ENCODE results near the gene SYPL1. TPM values are rescaled to one million over a fixed set of nuclear protein-coding genes. Genes with fewer than 3 reads are reported as not detected.
A peak's percentile ranks its signal among the peaks of the same experiment; 100 is the strongest.

Gene SYPL1
- total RNA-seq, 3 donors from 2014 or later: 73.8 to 109 (median 80.8) TPM

GRCh38 chr7:106050746-106051117, 61.4 kb downstream of the SYPL1 start:
- intact Hi-C loops (cut with DNase I, micrococcal nuclease): no loop called here
- no peak for TF ChIP-seq CTCF (IDR thresholded peaks at IDR 0.05)
- Histone ChIP-seq H3K9me3 (no peaks in the 10 kb centered on the region), H3K4me1 (ENCODE audit: low read depth) (no peaks in the 10 kb centered on the region), H3K4me3 (no peak overlapping the region), H3K36me3 (ENCODE audit: low read depth) (no peaks in the 10 kb centered on the region)
- peak; percentile 21 for ATAC-seq
- DNase-seq: no peak

GRCh38 chr7:106050002-106050745, 61.9 kb downstream of the SYPL1 start:
- ATAC-seq (peak; percentile 45), DNase-seq (no peak)
- no peaks in the 10 kb centered on the region for H3K36me3 ChIP-seq (ENCODE audit: low read depth)
- H3K4me3 ChIP-seq: no peak overlapping the region
- H3K9me3 ChIP-seq: no peaks in the 10 kb centered on the region
- intact Hi-C loops (cut with DNase I, micrococcal nuclease): no loop called here
- no peaks in the 10 kb centered on the region for H3K4me1 ChIP-seq (ENCODE audit: low read depth)
- no peak for TF ChIP-seq CTCF (IDR thresholded peaks at IDR 0.05)

GRCh38 chr7:106049139-106049752, 62.9 kb downstream of the SYPL1 start:
- no peak for TF ChIP-seq CTCF (IDR thresholded peaks at IDR 0.05)
- no peak for ATAC-seq
- DNase-seq: no peak
- no peaks in the 10 kb centered on the region for H3K9me3 ChIP-seq
- intact Hi-C loops (cut with DNase I, micrococcal nuclease): loop anchor here (10.0 kb wide), 2 partner anchors 284 to 394 kb away; no protein-coding TSS in a partner anchor
- H3K36me3 ChIP-seq (ENCODE audit: low read depth): no peaks in the 10 kb centered on the region
- no peak overlapping the region for H3K4me3 ChIP-seq
- no peaks in the 10 kb centered on the region for H3K4me1 ChIP-seq (ENCODE audit: low read depth)

DNA sequence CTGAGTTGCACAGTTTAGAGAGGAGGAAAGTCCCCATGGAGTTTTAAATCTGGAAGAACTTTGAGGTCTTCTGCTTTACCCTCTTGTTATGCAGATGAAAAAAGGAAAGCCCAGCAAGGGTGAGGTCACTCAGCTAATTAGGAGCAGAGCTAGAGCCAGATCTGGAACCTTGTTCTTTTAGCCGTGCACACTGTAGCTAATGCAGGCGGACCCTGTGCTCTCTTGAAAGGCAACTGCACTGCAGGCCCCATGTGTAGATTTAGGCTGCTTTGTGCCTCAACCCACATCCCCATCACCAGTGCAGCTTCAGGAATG, 63.4 kb downstream of the SYPL1 start:
- intact Hi-C loops (cut with DNase I, micrococcal nuclease): loop anchor here (10.0 kb wide), 2 partner anchors 284 to 394 kb away; no protein-coding TSS in a partner anchor
- no peak for TF ChIP-seq CTCF (IDR thresholded peaks at IDR 0.05)

GRCh38 chr7:106047818-106048705, 64.0 kb downstream of the SYPL1 start:
- intact Hi-C loops (cut with DNase I, micrococcal nuclease): loop anchor here (10.0 kb wide), 2 partner anchors 283 to 393 kb away; no protein-coding TSS in a partner anchor
- no peak for ATAC-seq

More for the DNA sequence above, 63.4 kb downstream of the SYPL1 start:
- DNase-seq (no peak), ATAC-seq (no peak)
- Histone ChIP-seq H3K4me1 (ENCODE audit: low read depth) (no peaks in the 10 kb centered on the region), H3K36me3 (ENCODE audit: low read depth) (no peaks in the 10 kb centered on the region), H3K9me3 (no peaks in the 10 kb centered on the region), H3K4me3 (no peak overlapping the region)

More at GRCh38 chr7:106047818-106048705, 64.0 kb downstream of the SYPL1 start:
- H3K36me3 ChIP-seq (ENCODE audit: low read depth): no peaks in the 10 kb centered on the region
- H3K4me3 ChIP-seq: no peak overlapping the region
- H3K9me3 ChIP-seq: no peaks in the 10 kb centered on the region
- TF ChIP-seq CTCF (IDR thresholded peaks at IDR 0.05): no peak
- no peak for DNase-seq
- no peaks in the 10 kb centered on the region for H3K4me1 ChIP-seq (ENCODE audit: low read depth)

All from mucosa of descending colon (tissue), 3 donors.